ENCODE measurements around the gene IRAK1. TPM values are rescaled to one million over a fixed set of nuclear protein-coding genes. Genes with fewer than 3 reads are reported as not detected.

IRAK1 gene
- total and polyA plus RNA-seq, 2 of the 13 experiments (the other 11 are each of a cell fraction or from before 2014, with no cell fraction given): 57.7 to 77.3 TPM

- TF ChIP-seq SNAPC5 (CRISPR knock-in tag; IDR thresholded peaks at IDR 0.05; ENCODE audit: borderline replicate concordance): 0 out of 2 replicates have a peak, but pooled peaks have one; percentile 25
- no peak for TF ChIP-seq ZNF275 (CRISPR knock-in tag; IDR thresholded peaks at IDR 0.05; ENCODE audit: borderline replicate concordance)
- TF ChIP-seq ARID2 (CRISPR knock-in tag; IDR thresholded peaks at IDR 0.05; ENCODE audit: borderline replicate concordance): no peak
- peak; percentile 36; the same call in 1 of the 2 replicates for TF ChIP-seq ZNF770 (CRISPR knock-in tag; IDR thresholded peaks at IDR 0.05)
- TF ChIP-seq PHF20 (CRISPR knock-in tag; IDR thresholded peaks at IDR 0.05): peak; percentile 50; the same call in 1 of the 2 replicates
- peak; percentile 64 for TF ChIP-seq GABPB1 (CRISPR knock-in tag; IDR thresholded peaks at IDR 0.05)
- TF ChIP-seq CREB1 (IDR thresholded peaks at IDR 0.05): peak; percentile 98
- TF ChIP-seq CREB1 (CRISPR knock-in tag; IDR thresholded peaks at IDR 0.05): peak; percentile 80
- peak; percentile 44; the same call in 1 of the 2 replicates for TF ChIP-seq ZFP41 (CRISPR knock-in tag; IDR thresholded peaks at IDR 0.05; ENCODE audit: borderline replicate concordance)
- TF ChIP-seq HOXD1 (CRISPR knock-in tag; IDR thresholded peaks at IDR 0.05): no peak
- no peak for TF ChIP-seq NBN (conservative IDR thresholded peaks at IDR 0.05)
- no peak for TF ChIP-seq ISX (CRISPR knock-in tag; conservative IDR thresholded peaks at IDR 0.05)
- TF ChIP-seq ZFAT (CRISPR knock-in tag; conservative IDR thresholded peaks at IDR 0.05): no peak
- TF ChIP-seq THAP9 (CRISPR knock-in tag; IDR thresholded peaks at IDR 0.05; ENCODE audit: borderline replicate concordance): peak; percentile 99
- TF ChIP-seq ZNF552 (CRISPR knock-in tag; IDR thresholded peaks at IDR 0.05; ENCODE audit: borderline replicate concordance): no peak
- 0 out of 2 replicates have a peak, but pooled peaks have one; percentile 36 for TF ChIP-seq GFI1 (CRISPR knock-in tag; IDR thresholded peaks at IDR 0.05; ENCODE audit: borderline replicate concordance)
- no peak for TF ChIP-seq GATA4 (IDR thresholded peaks at IDR 0.05; ENCODE audit: borderline replicate concordance, low read depth)
- TF ChIP-seq ZIK1 (CRISPR knock-in tag; IDR thresholded peaks at IDR 0.05; ENCODE audit: borderline replicate concordance, low read depth): no peak; the same call in 1 of the 2 replicates
- 0 out of 2 replicates have a peak, but pooled peaks have one; percentile 14 for TF ChIP-seq FOXA3 (CRISPR knock-in tag; IDR thresholded peaks at IDR 0.05)
- TF ChIP-seq HIC2 (CRISPR knock-in tag; IDR thresholded peaks at IDR 0.05; ENCODE audit: low read depth): no peak
- no peak for TF ChIP-seq ZSCAN12 (CRISPR knock-in tag; IDR thresholded peaks at IDR 0.05)
Measured at GRCh38 chrX:153971450-153972367, 48.0 kb downstream of the IRAK1 start, which contains the start of gene HCFC1 (continued).

Measured in HepG2 (cell line).